NCI-H345 (cell line): Measurements from ENCODE around the gene KCNAB2.
A peak's percentile ranks its signal among the peaks of the same experiment; 100 is the strongest.

Source experiments
- DNase-seq: peaks from one replicate; lab custom pipeline; 2025; lab: John Stamatoyannopoulos, UW

Gene KCNAB2

DNA sequence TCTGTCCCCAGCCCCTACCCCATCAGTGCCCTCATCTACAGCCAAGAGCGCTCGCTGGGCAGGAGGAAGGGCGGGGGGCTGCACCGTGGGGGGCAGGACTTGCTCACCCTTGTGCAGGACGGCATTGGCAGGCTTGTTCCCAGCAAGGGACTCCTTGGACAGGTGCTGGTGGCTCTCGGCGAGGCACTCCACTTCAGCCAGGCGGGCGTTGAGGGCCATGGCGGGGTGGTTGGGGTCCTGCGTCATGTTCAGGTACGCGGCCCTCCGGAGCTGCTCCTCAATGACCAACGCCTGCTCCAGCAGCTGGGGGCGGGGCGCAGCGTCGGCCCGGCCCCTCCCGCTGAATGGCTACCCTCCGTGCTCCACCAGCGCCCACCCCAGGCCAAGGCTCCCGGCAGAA lies 64.0 kb downstream of the KCNAB2 start:
- no peak for DNase-seq

GRCh38 chr1:6110326-6110725 lies 64.6 kb downstream of the KCNAB2 start:
- no peak for DNase-seq

- peak; percentile 96 for DNase-seq
Observed at GRCh38 chr1:6111571-6111970, 65.9 kb downstream of the KCNAB2 start.

DNA sequence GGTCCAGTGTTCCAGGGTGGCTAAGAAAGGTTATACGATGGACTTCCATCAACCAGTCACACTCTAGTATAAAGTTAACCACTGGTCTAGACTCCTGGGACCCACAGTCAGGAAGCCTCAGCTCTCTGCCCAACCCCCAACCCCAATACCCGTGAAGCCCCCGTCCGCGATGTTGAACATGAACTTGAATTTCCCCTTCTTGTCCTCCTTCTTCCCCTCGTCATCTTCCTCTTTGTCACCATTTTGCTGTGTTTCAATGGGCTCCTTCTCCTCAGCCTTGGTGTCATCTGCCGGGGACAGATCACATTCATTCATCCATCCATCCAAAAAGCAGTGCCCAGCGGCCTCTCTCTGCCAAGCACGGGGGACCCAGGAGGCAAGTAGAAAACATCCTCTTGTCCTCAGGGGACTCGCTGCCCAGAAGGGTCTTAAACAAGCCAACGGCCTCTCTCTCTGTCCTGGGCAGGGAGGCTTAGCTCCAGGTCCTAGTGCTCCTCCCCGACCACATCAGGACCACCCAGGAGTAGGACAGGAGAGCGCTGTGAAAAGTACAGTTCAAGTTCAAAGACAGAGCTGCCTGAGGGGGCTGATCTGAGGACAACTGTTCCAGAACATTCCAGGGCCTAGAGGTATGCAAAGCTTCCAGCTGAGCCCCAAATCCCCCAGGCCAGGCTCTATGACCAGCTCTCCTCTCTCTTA lies 66.5 kb downstream of the KCNAB2 start:
- no peak for DNase-seq

DNA sequence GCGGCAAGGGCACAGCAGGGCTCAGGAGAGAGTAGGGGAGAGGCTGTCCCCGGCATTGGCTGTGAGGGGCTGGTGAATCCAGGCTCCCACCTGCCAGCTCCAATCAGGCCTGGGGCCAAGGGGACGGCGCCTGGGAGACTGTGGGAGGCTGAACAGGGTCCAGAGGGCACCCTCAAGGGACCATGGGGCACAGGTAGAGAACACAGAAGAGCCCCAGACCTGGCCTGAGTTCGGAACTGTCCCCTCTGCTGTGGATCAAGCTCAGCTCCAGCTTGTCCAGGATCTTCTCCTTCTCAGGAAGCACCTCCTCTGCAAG lies 67.0 kb downstream of the KCNAB2 start:
- no peak for DNase-seq

DNA sequence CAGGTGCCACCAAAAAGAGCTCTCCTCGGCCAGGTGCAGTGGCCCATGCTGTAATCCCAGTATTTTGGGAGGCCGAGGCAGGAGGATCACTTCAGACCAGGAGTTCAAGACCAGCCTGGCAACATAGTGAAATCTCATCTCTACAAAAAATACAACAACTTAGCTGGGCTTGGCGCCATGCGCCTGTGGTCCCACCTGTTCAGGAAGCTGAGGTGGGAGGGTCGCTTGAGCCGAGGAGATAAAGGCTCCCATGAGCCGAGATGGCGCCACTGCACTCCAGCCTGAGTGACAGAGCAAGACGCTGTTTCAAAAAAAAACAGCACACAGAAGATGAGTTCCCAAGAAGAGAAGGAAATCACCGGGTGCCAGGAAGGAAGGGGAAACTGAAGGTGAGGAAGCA lies 67.4 kb downstream of the KCNAB2 start:
- DNase-seq = no peak

GRCh38 chr1:6113745-6114144 lies 68.1 kb downstream of the KCNAB2 start:
- no peak for DNase-seq

GRCh38 chr1:6116137-6116536 lies 70.4 kb downstream of the KCNAB2 start:
- no peak for DNase-seq

DNA sequence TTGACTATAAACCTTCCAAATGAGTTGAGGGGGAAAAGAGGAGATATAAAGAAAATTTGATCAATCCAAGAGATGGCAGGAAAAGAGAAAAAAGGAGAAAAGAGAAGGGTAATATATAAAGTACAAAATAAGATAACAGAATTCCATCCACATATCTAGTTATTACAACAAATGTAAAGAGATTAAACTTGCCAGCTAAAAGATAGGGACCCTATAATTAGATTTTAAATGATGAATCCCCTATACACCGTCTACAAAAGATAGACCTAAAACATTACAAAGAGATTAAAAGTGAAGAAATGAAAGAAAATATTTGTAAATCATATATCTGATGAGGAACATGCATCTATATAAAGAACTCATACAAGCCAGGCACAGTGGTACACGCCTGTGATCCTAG lies 71.4 kb downstream of the KCNAB2 start:
- DNase-seq = no peak

GRCh38 chr1:6117624-6118023 lies 71.9 kb downstream of the KCNAB2 start:
- no peak for DNase-seq

GRCh38 chr1:6118415-6118814 lies 72.7 kb downstream of the KCNAB2 start:
- DNase-seq = no peak

GRCh38 chr1:6121021-6121421 lies 75.3 kb downstream of the KCNAB2 start:
- no peak for DNase-seq

GRCh38 chr1:6121651-6122370 lies 76.1 kb downstream of the KCNAB2 start:
- DNase-seq = no peak

DNA sequence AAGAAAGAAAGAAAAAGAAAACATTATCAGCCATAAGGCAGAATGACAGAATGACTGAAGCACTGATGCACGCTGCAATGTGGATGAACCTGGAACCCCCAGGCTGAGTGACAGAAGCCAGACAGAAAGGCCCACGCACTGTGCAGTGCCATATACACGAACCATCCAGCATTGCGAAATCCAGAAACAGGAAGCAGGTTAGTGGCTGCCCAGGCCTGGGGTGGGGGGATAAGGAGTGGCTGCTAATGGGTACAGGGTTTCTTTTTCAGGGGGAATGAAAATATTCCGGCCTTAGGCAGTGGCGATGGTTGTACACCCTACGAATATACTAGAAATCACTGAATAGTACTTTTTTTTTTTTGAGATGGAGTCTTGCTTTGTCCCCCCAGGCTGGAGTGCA lies 77.4 kb downstream of the KCNAB2 start:
- no peak for DNase-seq

- no peak for DNase-seq
Observed at GRCh38 chr1:6123816-6124215, 78.1 kb downstream of the KCNAB2 start.

DNA sequence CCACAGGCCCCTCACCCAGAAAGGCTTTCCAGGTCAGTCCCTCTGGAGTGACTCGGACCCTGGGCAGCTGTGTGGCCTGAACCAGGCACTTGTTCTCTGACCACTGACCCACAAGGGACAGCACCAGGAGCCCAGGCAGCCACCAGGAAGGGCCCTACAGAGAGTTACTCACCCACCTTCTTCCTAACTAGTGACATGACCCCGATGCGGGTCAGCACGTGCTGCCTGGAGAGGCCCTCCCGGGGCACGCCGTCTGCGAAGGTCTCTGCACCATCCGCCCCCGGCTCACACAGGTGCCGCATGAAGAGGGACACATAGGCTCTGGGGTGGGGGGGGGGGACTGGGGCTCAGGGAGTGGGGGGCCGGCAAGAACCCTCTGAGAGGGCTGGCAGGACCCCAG lies 78.7 kb downstream of the KCNAB2 start:
- no peak for DNase-seq

DNA sequence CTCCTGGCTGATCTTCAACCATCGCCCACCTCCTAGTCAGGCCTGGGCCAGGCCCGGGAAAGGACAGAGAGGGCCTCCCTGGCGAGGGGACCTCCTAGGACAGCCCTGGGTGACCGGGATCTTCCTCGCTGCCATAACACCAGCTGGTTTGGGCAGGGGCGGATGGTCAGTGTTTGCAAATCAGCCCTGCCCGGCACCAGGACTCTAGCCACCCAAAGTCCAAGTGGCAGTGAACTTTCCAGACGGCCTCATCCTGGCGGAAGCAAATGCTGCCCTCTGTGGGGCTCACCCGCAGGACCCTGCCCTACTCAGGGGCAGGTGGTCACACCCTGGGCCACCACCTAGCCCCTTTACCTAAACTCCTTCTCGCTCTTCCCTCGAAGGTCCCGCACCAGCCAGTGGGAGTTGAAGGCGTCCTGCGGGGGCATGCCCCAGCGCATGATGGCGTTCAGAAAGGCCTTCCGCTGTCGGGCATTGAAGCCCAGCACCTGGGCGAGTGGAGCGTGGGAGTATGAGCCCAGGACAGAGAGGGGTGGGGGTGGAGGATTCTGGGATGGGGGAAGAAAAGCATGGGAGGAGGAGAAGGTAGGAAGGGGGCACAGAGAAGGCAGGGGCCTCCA lies 79.2 kb downstream of the KCNAB2 start:
- no peak for DNase-seq

DNA sequence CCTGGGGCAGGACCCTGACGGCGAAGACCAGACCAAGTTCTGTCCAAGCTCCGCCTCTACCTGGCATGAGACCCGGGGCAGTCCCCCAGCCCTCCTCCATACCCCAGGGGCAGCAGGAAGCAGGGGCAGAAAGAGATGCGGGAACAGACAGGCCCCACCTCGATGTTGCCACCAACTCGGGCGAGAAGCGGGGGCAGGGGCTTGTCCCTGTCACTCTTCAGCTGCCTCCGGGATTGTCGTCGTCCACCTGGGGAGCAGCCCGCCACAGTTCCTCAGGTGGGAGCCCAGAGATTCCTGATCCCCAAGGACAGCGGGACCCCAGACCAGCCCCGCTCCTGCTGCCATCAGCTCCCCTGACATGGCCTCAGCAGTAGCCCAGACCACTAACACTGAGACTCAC lies 79.7 kb downstream of the KCNAB2 start:
- no peak for DNase-seq

GRCh38 chr1:6126028-6126427 lies 80.3 kb downstream of the KCNAB2 start:
- no peak for DNase-seq

DNA sequence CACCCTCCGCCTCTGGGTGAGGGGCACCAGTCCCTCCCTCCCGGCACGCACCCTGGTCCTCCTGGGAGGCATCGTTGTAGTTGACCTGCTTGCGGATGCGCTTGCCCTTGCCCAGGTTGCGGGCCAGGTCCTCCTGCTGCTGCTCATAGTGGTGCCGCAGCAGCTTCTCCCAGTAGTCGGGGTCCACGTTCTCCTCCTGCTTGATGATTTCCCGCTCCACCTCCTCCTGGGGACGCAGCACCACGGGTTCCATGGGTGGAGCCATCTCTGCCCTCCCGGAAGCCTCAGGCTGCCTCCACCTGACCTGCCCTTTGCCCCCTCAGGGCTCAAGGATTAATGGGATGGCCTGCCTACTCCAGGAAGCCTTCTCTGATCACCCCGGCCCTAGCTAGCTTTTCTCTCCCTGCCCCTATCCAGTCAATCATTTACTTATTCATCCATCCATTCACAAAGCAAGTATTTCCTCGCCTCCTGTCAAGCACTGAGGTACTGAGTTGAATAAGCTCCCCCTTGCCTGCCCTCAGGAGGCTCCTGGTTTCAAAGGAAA lies 80.9 kb downstream of the KCNAB2 start:
- no peak for DNase-seq

- DNase-seq = no peak
Observed at GRCh38 chr1:6127587-6128163, 82.0 kb downstream of the KCNAB2 start.

GRCh38 chr1:6128276-6129081 lies 82.8 kb downstream of the KCNAB2 start:
- no peak for DNase-seq
